Measurements from ENCODE around the gene AOX1. TPM values are rescaled to one million over a fixed set of nuclear protein-coding genes. Genes with fewer than 3 reads are reported as not detected.

The AOX1 gene
- total and polyA plus RNA-seq, 10 of the 15 experiments (the other 5 are each of a cell fraction or from before 2014, with no cell fraction given), result 0.03 to 0.56 (median 0.19) TPM; not detected in 6

DNA sequence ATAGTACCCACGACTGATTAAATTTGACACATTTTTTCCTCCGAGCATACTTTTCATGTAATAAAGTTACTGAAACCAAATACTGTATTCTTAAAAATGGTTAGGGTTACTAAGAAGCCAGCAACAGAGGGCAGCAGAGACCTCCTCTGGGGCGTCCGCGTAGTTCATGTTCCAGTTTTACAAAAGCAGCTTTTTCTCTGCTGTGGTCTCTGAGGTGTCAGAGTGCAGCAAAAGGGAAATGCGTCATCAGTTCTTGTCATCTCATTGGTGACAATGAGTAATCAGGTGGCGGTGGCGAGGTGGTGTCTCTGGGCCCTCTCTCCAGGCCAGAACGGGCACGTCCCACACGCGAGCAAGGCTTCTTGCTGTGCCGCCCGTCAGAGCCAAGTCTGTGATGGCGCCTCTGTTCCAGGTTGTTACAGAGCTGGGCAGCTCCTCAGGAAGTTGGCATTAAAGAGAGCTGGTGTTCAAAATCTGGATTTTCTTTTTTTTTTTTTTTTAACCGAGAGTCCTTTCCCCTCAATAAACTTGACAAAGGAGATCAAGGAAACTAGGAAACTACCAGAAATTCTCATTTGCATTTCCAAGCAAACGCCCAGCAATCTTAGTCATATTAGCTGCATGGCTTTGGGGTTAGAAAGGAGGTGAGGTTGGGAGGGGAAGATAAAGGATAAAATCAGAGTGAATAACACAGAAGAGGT lies 127.3 kb downstream of the AOX1 start (continued):
- TF ChIP-seq LARP7 (IDR thresholded peaks at IDR 0.05), result 0 out of 2 replicates have a peak, but pooled peaks have one; percentile 15
- peak; percentile 26; the same call in 1 of the 2 replicates for TF ChIP-seq MEF2A (IDR thresholded peaks at IDR 0.05; ENCODE audit: insufficient read depth, low read depth, low read length)
- no peak for TF ChIP-seq ASH2L (IDR thresholded peaks at IDR 0.05; ENCODE audit: borderline replicate concordance, low read depth)
- TF ChIP-seq, protein P1, sequence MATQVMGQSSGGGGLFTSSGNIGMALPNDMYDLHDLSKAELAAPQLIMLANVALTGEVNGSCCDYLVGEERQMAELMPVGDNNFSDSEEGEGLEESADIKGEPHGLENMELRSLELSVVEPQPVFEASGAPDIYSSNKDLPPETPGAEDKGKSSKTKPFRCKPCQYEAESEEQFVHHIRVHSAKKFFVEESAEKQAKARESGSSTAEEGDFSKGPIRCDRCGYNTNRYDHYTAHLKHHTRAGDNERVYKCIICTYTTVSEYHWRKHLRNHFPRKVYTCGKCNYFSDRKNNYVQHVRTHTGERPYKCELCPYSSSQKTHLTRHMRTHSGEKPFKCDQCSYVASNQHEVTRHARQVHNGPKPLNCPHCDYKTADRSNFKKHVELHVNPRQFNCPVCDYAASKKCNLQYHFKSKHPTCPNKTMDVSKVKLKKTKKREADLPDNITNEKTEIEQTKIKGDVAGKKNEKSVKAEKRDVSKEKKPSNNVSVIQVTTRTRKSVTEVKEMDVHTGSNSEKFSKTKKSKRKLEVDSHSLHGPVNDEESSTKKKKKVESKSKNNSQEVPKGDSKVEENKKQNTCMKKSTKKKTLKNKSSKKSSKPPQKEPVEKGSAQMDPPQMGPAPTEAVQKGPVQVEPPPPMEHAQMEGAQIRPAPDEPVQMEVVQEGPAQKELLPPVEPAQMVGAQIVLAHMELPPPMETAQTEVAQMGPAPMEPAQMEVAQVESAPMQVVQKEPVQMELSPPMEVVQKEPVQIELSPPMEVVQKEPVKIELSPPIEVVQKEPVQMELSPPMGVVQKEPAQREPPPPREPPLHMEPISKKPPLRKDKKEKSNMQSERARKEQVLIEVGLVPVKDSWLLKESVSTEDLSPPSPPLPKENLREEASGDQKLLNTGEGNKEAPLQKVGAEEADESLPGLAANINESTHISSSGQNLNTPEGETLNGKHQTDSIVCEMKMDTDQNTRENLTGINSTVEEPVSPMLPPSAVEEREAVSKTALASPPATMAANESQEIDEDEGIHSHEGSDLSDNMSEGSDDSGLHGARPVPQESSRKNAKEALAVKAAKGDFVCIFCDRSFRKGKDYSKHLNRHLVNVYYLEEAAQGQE (IDR thresholded peaks at IDR 0.05; ENCODE audit: low read depth, low read length), result no peak
- TF ChIP-seq EP300 (IDR thresholded peaks at IDR 0.05; ENCODE audit: borderline replicate concordance in 1 of 2, control insufficient read depth in 1 of 2, low read depth in 2 of 2, low read length in 2 of 2), result peak; percentile 85 to 94; a peak in 3 of 4 replicates
- TF ChIP-seq, protein P2, sequence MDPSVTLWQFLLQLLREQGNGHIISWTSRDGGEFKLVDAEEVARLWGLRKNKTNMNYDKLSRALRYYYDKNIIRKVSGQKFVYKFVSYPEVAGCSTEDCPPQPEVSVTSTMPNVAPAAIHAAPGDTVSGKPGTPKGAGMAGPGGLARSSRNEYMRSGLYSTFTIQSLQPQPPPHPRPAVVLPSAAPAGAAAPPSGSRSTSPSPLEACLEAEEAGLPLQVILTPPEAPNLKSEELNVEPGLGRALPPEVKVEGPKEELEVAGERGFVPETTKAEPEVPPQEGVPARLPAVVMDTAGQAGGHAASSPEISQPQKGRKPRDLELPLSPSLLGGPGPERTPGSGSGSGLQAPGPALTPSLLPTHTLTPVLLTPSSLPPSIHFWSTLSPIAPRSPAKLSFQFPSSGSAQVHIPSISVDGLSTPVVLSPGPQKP (IDR thresholded peaks at IDR 0.05; ENCODE audit: low read depth, low read length), result no peak
- peak; percentile 75; the same call in 1 of the 2 replicates for TF ChIP-seq DPF2 (IDR thresholded peaks at IDR 0.05)
- TF ChIP-seq TCF12 (IDR thresholded peaks at IDR 0.05; ENCODE audit: low read depth, low read length), result peak; percentile 63; the same call in 1 of the 2 replicates
- TF ChIP-seq TARDBP (IDR thresholded peaks at IDR 0.05; ENCODE audit: borderline replicate concordance), result no peak
- peak; percentile 62; the same call in 1 of the 2 replicates for TF ChIP-seq MXI1 (IDR thresholded peaks at IDR 0.05; ENCODE audit: low read depth, low read length)
- peak; percentile 60 for TF ChIP-seq KLF5 (IDR thresholded peaks at IDR 0.05; ENCODE audit: partially characterized antibody)
- no peak for TF ChIP-seq SUZ12 (IDR thresholded peaks at IDR 0.05; ENCODE audit: unreplicated experiment)
- TF ChIP-seq PAX5 (IDR thresholded peaks at IDR 0.05; ENCODE audit: borderline replicate concordance, low read depth, low read length), result peak; percentile 72; the same call in 1 of the 2 replicates
- no peak for TF ChIP-seq NFYA (IDR thresholded peaks at IDR 0.05; ENCODE audit: borderline replicate concordance, low read depth, low read length)
- TF ChIP-seq, protein P3, sequence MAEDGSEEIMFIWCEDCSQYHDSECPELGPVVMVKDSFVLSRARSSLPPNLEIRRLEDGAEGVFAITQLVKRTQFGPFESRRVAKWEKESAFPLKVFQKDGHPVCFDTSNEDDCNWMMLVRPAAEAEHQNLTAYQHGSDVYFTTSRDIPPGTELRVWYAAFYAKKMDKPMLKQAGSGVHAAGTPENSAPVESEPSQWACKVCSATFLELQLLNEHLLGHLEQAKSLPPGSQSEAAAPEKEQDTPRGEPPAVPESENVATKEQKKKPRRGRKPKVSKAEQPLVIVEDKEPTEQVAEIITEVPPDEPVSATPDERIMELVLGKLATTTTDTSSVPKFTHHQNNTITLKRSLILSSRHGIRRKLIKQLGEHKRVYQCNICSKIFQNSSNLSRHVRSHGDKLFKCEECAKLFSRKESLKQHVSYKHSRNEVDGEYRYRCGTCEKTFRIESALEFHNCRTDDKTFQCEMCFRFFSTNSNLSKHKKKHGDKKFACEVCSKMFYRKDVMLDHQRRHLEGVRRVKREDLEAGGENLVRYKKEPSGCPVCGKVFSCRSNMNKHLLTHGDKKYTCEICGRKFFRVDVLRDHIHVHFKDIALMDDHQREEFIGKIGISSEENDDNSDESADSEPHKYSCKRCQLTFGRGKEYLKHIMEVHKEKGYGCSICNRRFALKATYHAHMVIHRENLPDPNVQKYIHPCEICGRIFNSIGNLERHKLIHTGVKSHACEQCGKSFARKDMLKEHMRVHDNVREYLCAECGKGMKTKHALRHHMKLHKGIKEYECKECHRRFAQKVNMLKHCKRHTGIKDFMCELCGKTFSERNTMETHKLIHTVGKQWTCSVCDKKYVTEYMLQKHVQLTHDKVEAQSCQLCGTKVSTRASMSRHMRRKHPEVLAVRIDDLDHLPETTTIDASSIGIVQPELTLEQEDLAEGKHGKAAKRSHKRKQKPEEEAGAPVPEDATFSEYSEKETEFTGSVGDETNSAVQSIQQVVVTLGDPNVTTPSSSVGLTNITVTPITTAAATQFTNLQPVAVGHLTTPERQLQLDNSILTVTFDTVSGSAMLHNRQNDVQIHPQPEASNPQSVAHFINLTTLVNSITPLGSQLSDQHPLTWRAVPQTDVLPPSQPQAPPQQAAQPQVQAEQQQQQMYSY (CRISPR knock-in tag; IDR thresholded peaks at IDR 0.05), result no peak
- peak; percentile 58 for TF ChIP-seq MEF2B (IDR thresholded peaks at IDR 0.05; ENCODE audit: partially characterized antibody, poor library complexity, severe bottlenecking)
- TF ChIP-seq CBX5 (IDR thresholded peaks at IDR 0.05; ENCODE audit: low read depth), result peak; percentile 80

All from GM12878 (cell line).